RWPE2 (cell line): ENCODE measurements around the gene FBRS.
"Not testable (repeated sequence)": the region's sequence is repeated elsewhere in the genome, so short reads cannot be mapped to it uniquely, and the experiment has no call there.

Experiments used
- ATAC-seq: fragments of 200-7000 bp; cut with Tn5 transposase; 3 replicates; pipeline ENCODE4 v1.9.1; 2021; ENCODE audit warnings: low read depth
- DNase-seq: peaks from one replicate; pipeline ENCODE4 v3.0.0-alpha.2; 2020; ENCODE audit warnings: low spot score
- H3K27ac ChIP-seq: fragments of 450-650 bp; 2 replicates; pipeline ENCODE4 v1.5.1; 2017; ENCODE audit warnings: mild to moderate bottlenecking; ENCODE audit not compliant: poor library complexity, severe bottlenecking
- H3K27me3 ChIP-seq: fragments of 250-450 bp; sonication (Bioruptor Pico); 2 replicates; pipeline ENCODE4 v1.5.1; 2021; ENCODE audit warnings: mild to moderate bottlenecking, moderate library complexity; ENCODE audit not compliant: insufficient read depth, poor library complexity, severe bottlenecking
- H3K36me3 ChIP-seq: fragments of 250-450 bp; sonication (Bioruptor Pico); 2 replicates; pipeline ENCODE4 v1.5.1; 2020; ENCODE audit warnings: low read depth, mild to moderate bottlenecking, moderate library complexity
- H3K4me1 ChIP-seq: fragments of 250-450 bp; sonication (Bioruptor Pico); 2 replicates; pipeline ENCODE4 v1.5.1; 2021; ENCODE audit warnings: mild to moderate bottlenecking, moderate library complexity; ENCODE audit not compliant: insufficient read depth, poor library complexity, severe bottlenecking
- H3K4me3 ChIP-seq: fragments of 250-450 bp; sonication (Bioruptor Pico); 2 replicates; pipeline ENCODE4 v1.5.1; 2021; ENCODE audit warnings: mild to moderate bottlenecking, moderate library complexity; ENCODE audit not compliant: severe bottlenecking
- H3K9me3 ChIP-seq: fragments of 250-450 bp; sonication (Bioruptor Pico); 2 replicates; pipeline ENCODE4 v1.5.1; 2021; ENCODE audit warnings: mild to moderate bottlenecking, moderate library complexity; ENCODE audit not compliant: severe bottlenecking
- CTCF ChIP-seq: fragments of 450-650 bp; IDR thresholded peaks from one replicate; pipeline ENCODE4 v1.5.1; 2017; ENCODE audit warnings: mild to moderate bottlenecking, moderate library complexity; ENCODE audit not compliant: poor library complexity, severe bottlenecking

FBRS gene

DNA sequence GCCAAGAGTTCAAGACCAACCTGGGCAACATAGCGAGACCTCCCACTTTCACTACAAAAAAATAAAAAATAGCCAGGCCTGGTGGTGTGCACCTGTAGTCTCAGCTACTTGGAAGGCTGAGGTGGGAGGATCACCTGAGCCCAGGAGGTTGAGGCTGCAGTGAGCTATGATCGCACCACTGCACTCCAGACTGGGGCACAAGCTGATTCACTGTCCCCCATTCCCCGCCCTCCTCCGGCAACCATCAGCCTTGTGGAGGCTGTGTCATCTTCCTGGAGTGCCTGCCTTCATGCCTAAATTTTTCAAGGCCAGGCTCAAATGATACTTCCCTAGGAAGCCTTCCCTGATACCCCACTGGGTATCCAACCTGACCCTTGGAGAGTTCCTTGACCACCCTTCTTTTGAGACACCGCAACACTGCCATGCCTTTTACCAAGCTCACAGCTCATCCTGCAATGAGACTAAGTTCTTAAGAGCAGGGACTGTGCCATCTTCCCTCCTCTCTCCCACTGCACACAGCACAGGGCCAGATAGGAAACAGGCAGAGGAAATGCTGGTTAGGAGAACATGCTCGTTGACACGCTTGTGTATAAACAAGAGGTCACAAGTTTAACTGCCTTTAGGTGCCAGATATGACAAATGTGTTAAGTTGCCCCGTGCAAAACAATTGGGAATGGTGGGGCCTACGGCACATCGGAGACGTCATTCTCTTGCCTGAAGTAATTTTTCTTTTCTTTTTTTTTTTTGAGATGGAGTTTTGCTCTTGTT is 36.9 kb downstream of the FBRS start:
- no peak overlapping the region for H3K4me3 ChIP-seq
- ATAC-seq = no peak
- H3K27me3 ChIP-seq = no peaks in the 10 kb centered on the region
- peaks cover 8% of the 10 kb centered on the region for H3K36me3 ChIP-seq
- no peak for DNase-seq
- H3K27ac ChIP-seq = no peak overlapping the region
- no peaks in the 10 kb centered on the region for H3K4me1 ChIP-seq
- no peaks in the 10 kb centered on the region for H3K9me3 ChIP-seq
- no peak for TF ChIP-seq CTCF

GRCh38 chr16:30696646-30697045 is 38.4 kb downstream of the FBRS start:
- not testable (repeated sequence) for H3K4me1 ChIP-seq, DNase-seq, H3K4me3 ChIP-seq, ATAC-seq, H3K27me3 ChIP-seq, H3K9me3 ChIP-seq, H3K27ac ChIP-seq
- H3K36me3 ChIP-seq = peaks cover 22% of the 10 kb centered on the region

- DNase-seq (no peak), ATAC-seq (peak; percentile 89)
Measured at GRCh38 chr16:30697264-30698138, 39.3 kb downstream of the FBRS start.

DNA sequence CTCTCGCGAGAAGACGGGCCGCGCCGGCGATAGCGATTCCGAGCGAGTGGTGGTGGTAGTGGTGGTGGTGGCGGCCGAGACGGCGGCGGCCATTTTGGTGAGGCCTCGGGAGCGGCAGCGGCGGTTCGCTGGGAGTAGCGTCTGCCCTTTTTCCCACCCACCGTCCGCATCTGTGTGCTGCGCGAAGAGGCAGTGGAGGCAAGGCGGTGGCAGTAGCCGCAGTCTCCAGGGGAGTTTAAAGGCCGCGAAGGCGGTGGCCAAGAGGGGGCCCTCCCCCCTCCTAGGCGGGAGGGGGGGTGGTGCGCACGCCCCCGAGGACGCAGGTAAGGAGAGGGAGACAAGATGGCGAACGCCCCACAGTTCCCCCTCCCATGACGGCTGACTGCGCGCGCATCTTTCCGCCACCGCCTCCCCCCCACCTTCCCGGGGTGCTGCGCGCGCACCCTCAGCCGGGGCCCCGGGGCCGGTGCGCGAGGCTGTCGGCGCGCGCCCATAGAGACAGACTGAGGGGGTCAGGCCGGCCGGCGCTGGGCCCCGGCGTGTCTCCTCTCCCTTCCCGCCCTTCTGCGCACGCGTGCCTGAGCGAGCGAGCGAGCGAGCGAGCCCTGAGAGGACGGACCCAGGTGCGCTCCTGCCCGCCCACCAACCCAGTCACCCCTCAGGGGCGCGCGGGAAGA is 40.0 kb downstream of the FBRS start:
- ATAC-seq (peak; percentile 61), DNase-seq (peak; percentile 99)
- Histone ChIP-seq H3K36me3 (peaks cover 35% of the 10 kb centered on the region), H3K9me3 (no peaks in the 10 kb centered on the region), H3K4me3 (peak overlapping the region; percentile 83), H3K27ac (peak overlapping the region; percentile 88), H3K27me3 (no peaks in the 10 kb centered on the region), H3K4me1 (no peaks in the 10 kb centered on the region)
- no peak for TF ChIP-seq CTCF

More at GRCh38 chr16:30697264-30698138, 39.3 kb downstream of the FBRS start:
- Histone ChIP-seq H3K4me1 (no peaks in the 10 kb centered on the region), H3K36me3 (peaks cover 28% of the 10 kb centered on the region), H3K27me3 (no peaks in the 10 kb centered on the region), H3K4me3 (peak overlapping the region; percentile 83), H3K27ac (peak overlapping the region; percentile 88), H3K9me3 (no peaks in the 10 kb centered on the region)
- no peak for TF ChIP-seq CTCF

DNA sequence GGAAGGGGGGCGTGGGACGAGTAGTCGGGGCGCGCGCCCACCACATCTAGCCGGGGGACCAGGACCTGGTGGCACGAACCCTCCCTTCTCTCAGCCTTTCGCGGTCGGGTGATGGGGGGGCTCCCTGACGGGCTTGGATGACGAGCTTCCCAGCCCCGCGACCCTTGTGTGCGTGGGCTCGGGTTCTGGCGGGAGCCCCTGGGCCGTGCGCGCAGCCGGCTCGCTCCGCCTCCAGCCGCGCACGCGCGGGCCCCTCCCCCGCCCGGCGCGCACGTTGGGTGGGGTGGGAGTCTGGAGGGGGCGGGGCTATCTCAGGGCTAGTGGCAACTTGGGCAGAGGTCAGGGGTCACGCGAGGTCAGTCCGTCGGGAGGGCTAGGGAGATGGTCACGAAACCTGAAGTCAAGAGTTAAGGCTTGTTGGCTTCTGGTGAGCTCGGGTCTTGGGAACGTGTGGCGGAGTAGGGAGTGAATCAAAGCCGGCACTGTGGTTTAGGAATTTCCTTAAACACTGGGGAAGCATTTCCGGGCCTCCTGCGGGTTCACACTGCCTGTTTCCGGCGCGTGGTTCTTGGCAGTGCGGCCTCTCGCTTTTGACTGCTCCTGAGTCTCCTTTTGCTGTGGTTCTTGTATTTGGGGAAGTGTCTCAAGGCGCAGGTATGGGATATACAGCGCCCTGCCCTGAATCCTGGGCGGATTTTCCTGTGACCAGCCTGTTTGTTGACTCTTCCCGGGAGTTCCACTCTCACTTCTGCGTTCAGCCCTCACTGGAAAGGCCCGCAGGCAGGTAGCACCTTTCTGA is 40.8 kb downstream of the FBRS start, which contains the start of gene SRCAP:
TSS of gene SRCAP (plus strand) at position 356 of the 799 bp plus-strand sequence. CDS start 1,654 bp downstream, outside the sequence.
- Histone ChIP-seq H3K4me1 (no peaks in the 10 kb centered on the region), H3K4me3 (peak within 1 kb of the TSS; percentile 83), H3K27ac (peak within 1 kb of the TSS; percentile 88), H3K36me3 (peaks cover 43% of the 10 kb centered on the region), H3K27me3 (no peaks in the 10 kb centered on the region), H3K9me3 (no peaks in the 10 kb centered on the region)
- ATAC-seq (peak; percentile 40), DNase-seq (peak; percentile 88)
- no peak for TF ChIP-seq CTCF
